ENCODE results near the gene SERPING1. TPM values are rescaled to one million over a fixed set of nuclear protein-coding genes. Genes with fewer than 3 reads are reported as not detected.

The SERPING1 gene
- total RNA-seq, 2 donors from 2014 or later, result 166 to 216 TPM

DNA sequence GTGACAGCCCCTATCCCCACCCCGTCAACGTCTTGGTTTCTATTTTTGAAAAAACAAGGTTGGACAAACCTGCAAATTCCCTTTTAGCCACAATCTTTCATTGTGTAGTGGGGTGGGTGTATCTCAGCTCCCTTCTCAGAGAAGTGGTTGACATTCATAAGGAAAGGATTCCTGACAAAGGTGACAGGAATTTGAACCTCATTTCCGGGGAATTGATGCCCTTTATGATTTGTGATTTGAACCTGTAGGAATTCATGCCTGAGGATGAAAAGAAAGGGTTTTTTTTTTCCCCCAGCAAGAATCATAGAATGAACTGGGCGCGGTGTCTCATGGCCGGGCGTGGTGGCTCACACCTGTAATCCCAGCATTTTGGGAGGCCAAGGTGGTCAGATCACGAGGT lies 37.8 kb downstream of the SERPING1 start:
- Histone ChIP-seq H3K4me1 (peaks cover 10% of the 10 kb centered on the region), H3K27me3 (no peaks in the 10 kb centered on the region), H3K36me3 (replicated peaks in 1 of 2; ENCODE audit: insufficient read depth in 1 of 2, low read depth in 2 of 2) (no peaks in the 10 kb centered on the region), H3K9me3 (no peaks in the 10 kb centered on the region), H3K27ac (no peak overlapping the region), H3K4me3 (no peak overlapping the region)
- 49 to 85% methylated on average over 4 to 8 of the region's 8 CpGs for WGBS, 2 donors
- TF ChIP-seq, protein P1, sequence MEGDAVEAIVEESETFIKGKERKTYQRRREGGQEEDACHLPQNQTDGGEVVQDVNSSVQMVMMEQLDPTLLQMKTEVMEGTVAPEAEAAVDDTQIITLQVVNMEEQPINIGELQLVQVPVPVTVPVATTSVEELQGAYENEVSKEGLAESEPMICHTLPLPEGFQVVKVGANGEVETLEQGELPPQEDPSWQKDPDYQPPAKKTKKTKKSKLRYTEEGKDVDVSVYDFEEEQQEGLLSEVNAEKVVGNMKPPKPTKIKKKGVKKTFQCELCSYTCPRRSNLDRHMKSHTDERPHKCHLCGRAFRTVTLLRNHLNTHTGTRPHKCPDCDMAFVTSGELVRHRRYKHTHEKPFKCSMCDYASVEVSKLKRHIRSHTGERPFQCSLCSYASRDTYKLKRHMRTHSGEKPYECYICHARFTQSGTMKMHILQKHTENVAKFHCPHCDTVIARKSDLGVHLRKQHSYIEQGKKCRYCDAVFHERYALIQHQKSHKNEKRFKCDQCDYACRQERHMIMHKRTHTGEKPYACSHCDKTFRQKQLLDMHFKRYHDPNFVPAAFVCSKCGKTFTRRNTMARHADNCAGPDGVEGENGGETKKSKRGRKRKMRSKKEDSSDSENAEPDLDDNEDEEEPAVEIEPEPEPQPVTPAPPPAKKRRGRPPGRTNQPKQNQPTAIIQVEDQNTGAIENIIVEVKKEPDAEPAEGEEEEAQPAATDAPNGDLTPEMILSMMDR (IDR thresholded peaks at IDR 0.05), result no peak
- TF ChIP-seq POLR2A (IDR thresholded peaks at IDR 0.05), result no peak
- ATAC-seq (no peak), DNase-seq (no peak)
- intact Hi-C loops (cut with DNase I), result loop anchor here (10.0 kb wide), 1 partner anchor 190 kb away; no protein-coding TSS in a partner anchor

GRCh38 chr11:57637626-57638004 lies 40.1 kb downstream of the SERPING1 start:
- TF ChIP-seq, protein P1 (IDR thresholded peaks at IDR 0.05), result no peak
- TF ChIP-seq POLR2A (IDR thresholded peaks at IDR 0.05), result no peak
- DNase-seq, result no peak
- Histone ChIP-seq H3K9me3 (no peaks in the 10 kb centered on the region), H3K27ac (peak overlapping the region in 2 of 4 donors; percentile 69 to 79), H3K4me3 (no peak overlapping the region), H3K4me1 (peaks cover 10% of the 10 kb centered on the region), H3K27me3 (no peaks in the 10 kb centered on the region), H3K36me3 (replicated peaks in 1 of 2; ENCODE audit: insufficient read depth in 1 of 2, low read depth in 2 of 2) (no peaks in the 10 kb centered on the region)
- intact Hi-C loops (cut with DNase I), result loop anchor here (10.0 kb wide), 1 partner anchor 193 kb away; no protein-coding TSS in a partner anchor
- WGBS, 2 donors, result 31 to 100% methylated on average over 3 to 18 of the region's 18 CpGs
- peak; percentile 11 for ATAC-seq

GRCh38 chr11:57638005-57638781 lies 40.7 kb downstream of the SERPING1 start:
- TF ChIP-seq, protein P1 (IDR thresholded peaks at IDR 0.05), result no peak
- TF ChIP-seq POLR2A (IDR thresholded peaks at IDR 0.05), result peak; percentile 48 to 69 (median 64)
- Histone ChIP-seq H3K4me1 (peaks cover 10% of the 10 kb centered on the region), H3K27me3 (no peaks in the 10 kb centered on the region), H3K36me3 (replicated peaks in 1 of 2; ENCODE audit: insufficient read depth in 1 of 2, low read depth in 2 of 2) (no peaks in the 10 kb centered on the region), H3K4me3 (peak overlapping the region; percentile 31 to 83), H3K27ac (peak overlapping the region; percentile 50 to 79 (median 64)), H3K9me3 (no peaks in the 10 kb centered on the region)
- 1 to 2% methylated on average over 34 to 47 of the region's 47 CpGs for WGBS, 2 donors
- ATAC-seq, result peak; percentile 86
- DNase-seq, result peak; percentile 50 to 71 (median 66)
- intact Hi-C loops (cut with DNase I), result loop anchor here (10.0 kb wide), 1 partner anchor 193 kb away; no protein-coding TSS in a partner anchor

DNA sequence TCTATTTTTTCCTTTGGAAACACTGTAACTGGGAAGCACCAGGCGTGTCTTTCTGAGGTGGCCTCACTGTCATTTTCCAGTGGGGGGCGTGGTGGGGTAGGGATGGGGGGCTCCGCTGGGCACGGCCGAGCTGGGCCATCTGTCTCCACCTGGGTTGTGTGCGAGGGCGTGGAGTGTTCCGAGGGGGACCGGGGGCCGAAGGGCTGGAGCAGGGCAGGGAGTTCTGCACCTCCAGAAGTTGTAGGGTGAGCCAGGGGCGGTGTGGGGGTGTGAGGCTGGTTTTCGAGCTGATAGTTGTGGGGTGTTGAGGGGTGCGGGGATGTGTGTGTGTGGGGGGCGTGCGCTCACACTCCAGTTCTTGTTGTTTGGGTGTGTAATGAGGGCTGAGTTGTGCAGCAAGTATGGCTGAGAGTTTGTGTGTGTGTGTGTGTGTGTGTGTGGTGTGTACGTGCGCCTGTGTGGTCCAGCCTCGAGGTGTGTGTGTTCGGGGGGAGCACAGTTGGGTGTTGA lies 41.4 kb downstream of the SERPING1 start:
- Histone ChIP-seq H3K9me3 (no peaks in the 10 kb centered on the region), H3K4me1 (peaks cover 10% of the 10 kb centered on the region), H3K4me3 (peak overlapping the region; percentile 31 to 83), H3K27ac (peak overlapping the region in 3 of 4 donors; percentile 50 to 79 (median 69)), H3K36me3 (replicated peaks in 1 of 2; ENCODE audit: insufficient read depth in 1 of 2, low read depth in 2 of 2) (no peaks in the 10 kb centered on the region), H3K27me3 (no peaks in the 10 kb centered on the region)
- intact Hi-C loops (cut with DNase I), result loop anchor here (10.0 kb wide), 1 partner anchor 194 kb away; no protein-coding TSS in a partner anchor
- WGBS, 2 donors, result 6 to 15% methylated on average over 18 of the region's 19 CpGs
- DNase-seq, result no peak
- ATAC-seq, result no peak
- TF ChIP-seq POLR2A (IDR thresholded peaks at IDR 0.05), result no peak
- TF ChIP-seq, protein P1 (IDR thresholded peaks at IDR 0.05), result no peak

Data from body of pancreas (tissue), 4 donors.